ENCODE data around the gene CLIC6.
A peak's percentile ranks its signal among the peaks of the same experiment; 100 is the strongest.
"Not testable (repeated sequence)": the region's sequence is repeated elsewhere in the genome, so short reads cannot be mapped to it uniquely, and the experiment has no call there.

CLIC6 gene

GRCh38 chr21:34669880-34670219 lies 1.1 kb downstream of the CLIC6 start:
- CTCF ChIA-PET; H3K27ac ChIP-seq (ENCODE audit: extremely low read depth, low read depth, low read length); POLR2A ChIA-PET; H3K4me1 ChIP-seq (ENCODE audit: control insufficient read depth, insufficient read depth, low read length); H3K36me3 ChIP-seq (ENCODE audit: control insufficient read depth in 2 of 2, insufficient read depth in 1 of 2, low read length in 2 of 2); H3K4me3 ChIP-seq (ENCODE audit: low read depth, low read length); H3K9me3 ChIP-seq (ENCODE audit: control insufficient read depth, insufficient read depth, low read depth, low read length): not testable (repeated sequence)

DNA sequence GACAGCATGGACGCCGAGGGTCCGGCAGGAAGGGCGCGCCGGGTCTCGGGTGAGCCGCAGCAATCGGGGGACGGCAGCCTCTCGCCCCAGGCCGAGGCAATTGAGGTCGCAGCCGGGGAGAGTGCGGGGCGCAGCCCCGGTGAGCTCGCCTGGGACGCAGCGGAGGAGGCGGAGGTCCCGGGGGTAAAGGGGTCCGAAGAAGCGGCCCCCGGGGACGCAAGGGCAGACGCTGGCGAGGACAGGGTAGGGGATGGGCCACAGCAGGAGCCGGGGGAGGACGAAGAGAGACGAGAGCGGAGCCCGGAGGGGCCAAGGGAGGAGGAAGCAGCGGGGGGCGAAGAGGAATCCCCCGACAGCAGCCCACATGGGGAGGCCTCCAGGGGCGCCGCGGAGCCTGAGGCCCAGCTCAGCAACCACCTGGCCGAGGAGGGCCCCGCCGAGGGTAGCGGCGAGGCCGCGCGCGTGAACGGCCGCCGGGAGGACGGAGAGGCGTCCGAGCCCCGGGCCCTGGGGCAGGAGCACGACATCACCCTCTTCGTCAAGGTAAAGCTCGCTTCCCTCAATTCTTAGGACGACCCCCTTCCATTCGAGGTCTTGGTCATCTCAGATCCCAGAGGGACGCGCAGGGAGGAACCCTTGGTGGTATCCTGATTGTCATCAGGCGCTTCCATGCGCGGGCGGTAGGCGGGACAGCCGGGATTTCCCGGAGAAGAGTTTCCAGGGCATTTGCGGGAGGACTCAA lies 1.6 kb downstream of the CLIC6 start:
- POLR2A ChIA-PET = no interaction called here
- H3K4me3 ChIP-seq (ENCODE audit: low read depth, low read length) = peak overlapping the region; percentile 18
- H3K4me1 ChIP-seq (ENCODE audit: control insufficient read depth, insufficient read depth, low read length) = no peaks in the 10 kb centered on the region

More for the DNA sequence above, 1.6 kb downstream of the CLIC6 start:
- no peaks in the 10 kb centered on the region for H3K9me3 ChIP-seq (ENCODE audit: control insufficient read depth, insufficient read depth, low read depth, low read length)
- H3K27ac ChIP-seq (ENCODE audit: extremely low read depth, low read depth, low read length) = no peak overlapping the region
- no peaks in the 10 kb centered on the region for H3K36me3 ChIP-seq (ENCODE audit: control insufficient read depth in 2 of 2, insufficient read depth in 1 of 2, low read length in 2 of 2)
- CTCF ChIA-PET = no interaction called here
- TF ChIP-seq BCL11B (tag by site-specific recombination; IDR thresholded peaks at IDR 0.05; ENCODE audit: low read depth) (no peak), ZNF155 (tag by site-specific recombination; IDR thresholded peaks at IDR 0.05) (no peak), IKZF3 (tag by site-specific recombination; IDR thresholded peaks at IDR 0.05) (no peak), ZNF596 (tag by site-specific recombination; IDR thresholded peaks at IDR 0.05) (no peak), KLF8 (tag by site-specific recombination; IDR thresholded peaks at IDR 0.05) (no peak), ZNF114 (tag by site-specific recombination; IDR thresholded peaks at IDR 0.05) (no peak), PRDM6 (tag by site-specific recombination; IDR thresholded peaks at IDR 0.05) (no peak), ZNF37A (tag by site-specific recombination; IDR thresholded peaks at IDR 0.05) (no peak), ZBTB20 (tag by site-specific recombination; IDR thresholded peaks at IDR 0.05) (no peak), ZNF350 (tag by site-specific recombination; IDR thresholded peaks at IDR 0.05) (no peak), ZNF423 (tag by site-specific recombination; IDR thresholded peaks at IDR 0.05) (no peak), EGR2 (tag by site-specific recombination; IDR thresholded peaks at IDR 0.05; ENCODE audit: low read depth) (no peak), ZNF404 (tag by site-specific recombination; IDR thresholded peaks at IDR 0.05) (no peak)
- TF ChIP-seq, protein P1, sequence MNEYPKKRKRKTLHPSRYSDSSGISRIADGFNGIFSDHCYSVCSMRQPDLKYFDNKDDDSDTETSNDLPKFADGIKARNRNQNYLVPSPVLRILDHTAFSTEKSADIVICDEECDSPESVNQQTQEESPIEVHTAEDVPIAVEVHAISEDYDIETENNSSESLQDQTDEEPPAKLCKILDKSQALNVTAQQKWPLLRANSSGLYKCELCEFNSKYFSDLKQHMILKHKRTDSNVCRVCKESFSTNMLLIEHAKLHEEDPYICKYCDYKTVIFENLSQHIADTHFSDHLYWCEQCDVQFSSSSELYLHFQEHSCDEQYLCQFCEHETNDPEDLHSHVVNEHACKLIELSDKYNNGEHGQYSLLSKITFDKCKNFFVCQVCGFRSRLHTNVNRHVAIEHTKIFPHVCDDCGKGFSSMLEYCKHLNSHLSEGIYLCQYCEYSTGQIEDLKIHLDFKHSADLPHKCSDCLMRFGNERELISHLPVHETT (tag by site-specific recombination; IDR thresholded peaks at IDR 0.05) = no peak
- TF ChIP-seq, protein P2, sequence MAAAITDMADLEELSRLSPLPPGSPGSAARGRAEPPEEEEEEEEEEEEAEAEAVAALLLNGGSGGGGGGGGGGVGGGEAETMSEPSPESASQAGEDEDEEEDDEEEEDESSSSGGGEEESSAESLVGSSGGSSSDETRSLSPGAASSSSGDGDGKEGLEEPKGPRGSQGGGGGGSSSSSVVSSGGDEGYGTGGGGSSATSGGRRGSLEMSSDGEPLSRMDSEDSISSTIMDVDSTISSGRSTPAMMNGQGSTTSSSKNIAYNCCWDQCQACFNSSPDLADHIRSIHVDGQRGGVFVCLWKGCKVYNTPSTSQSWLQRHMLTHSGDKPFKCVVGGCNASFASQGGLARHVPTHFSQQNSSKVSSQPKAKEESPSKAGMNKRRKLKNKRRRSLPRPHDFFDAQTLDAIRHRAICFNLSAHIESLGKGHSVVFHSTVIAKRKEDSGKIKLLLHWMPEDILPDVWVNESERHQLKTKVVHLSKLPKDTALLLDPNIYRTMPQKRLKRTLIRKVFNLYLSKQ (tag by site-specific recombination; IDR thresholded peaks at IDR 0.05; ENCODE audit: borderline replicate concordance) = no peak
- TF ChIP-seq, protein P3, sequence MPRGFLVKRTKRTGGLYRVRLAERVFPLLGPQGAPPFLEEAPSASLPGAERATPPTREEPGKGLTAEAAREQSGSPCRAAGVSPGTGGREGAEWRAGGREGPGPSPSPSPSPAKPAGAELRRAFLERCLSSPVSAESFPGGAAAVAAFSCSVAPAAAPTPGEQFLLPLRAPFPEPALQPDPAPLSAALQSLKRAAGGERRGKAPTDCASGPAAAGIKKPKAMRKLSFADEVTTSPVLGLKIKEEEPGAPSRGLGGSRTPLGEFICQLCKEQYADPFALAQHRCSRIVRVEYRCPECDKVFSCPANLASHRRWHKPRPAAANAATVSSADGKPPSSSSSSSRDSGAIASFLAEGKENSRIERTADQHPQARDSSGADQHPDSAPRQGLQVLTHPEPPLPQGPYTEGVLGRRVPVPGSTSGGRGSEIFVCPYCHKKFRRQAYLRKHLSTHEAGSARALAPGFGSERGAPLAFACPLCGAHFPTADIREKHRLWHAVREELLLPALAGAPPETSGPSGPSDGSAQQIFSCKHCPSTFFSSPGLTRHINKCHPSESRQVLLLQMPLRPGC (tag by site-specific recombination; IDR thresholded peaks at IDR 0.05) = no peak
- TF ChIP-seq, protein P4, sequence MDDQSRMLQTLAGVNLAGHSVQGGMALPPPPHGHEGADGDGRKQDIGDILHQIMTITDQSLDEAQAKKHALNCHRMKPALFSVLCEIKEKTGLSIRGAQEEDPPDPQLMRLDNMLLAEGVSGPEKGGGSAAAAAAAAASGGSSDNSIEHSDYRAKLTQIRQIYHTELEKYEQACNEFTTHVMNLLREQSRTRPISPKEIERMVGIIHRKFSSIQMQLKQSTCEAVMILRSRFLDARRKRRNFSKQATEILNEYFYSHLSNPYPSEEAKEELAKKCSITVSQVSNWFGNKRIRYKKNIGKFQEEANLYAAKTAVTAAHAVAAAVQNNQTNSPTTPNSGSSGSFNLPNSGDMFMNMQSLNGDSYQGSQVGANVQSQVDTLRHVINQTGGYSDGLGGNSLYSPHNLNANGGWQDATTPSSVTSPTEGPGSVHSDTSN (CRISPR knock-in tag; IDR thresholded peaks at IDR 0.05) = no peak

Measured in HEK293 (cell line).